Measurements from ENCODE around the gene LMO1. TPM values are rescaled to one million over a fixed set of nuclear protein-coding genes. Genes with fewer than 3 reads are reported as not detected.

The LMO1 gene
- total RNA-seq, 1 donor from 2014 or later, result 2.7 TPM

GRCh38 chr11:8219257-8220021 lies 44.2 kb downstream of the LMO1 start:
- TF ChIP-seq CTCF (conservative IDR thresholded peaks at IDR 0.05), result peak; percentile 74
- H3K9me3 Mint-ChIP-seq, result no peaks in the 10 kb centered on the region
- no peaks in the 10 kb centered on the region for H3K36me3 Mint-ChIP-seq
- H3K4me1 Mint-ChIP-seq (ENCODE audit: unreplicated experiment), result peaks cover 12% of the 10 kb centered on the region
- H3K27ac Mint-ChIP-seq, result no peak overlapping the region
- no peak overlapping the region for H3K4me3 Mint-ChIP-seq
- DNase-seq (ENCODE audit: extremely low spot score, unreplicated experiment), result no peak
- peaks cover 22% of the 10 kb centered on the region for H3K27me3 Mint-ChIP-seq

- no peaks in the 10 kb centered on the region for H3K36me3 Mint-ChIP-seq
- no peak overlapping the region for H3K4me3 Mint-ChIP-seq
- H3K9me3 Mint-ChIP-seq, result no peaks in the 10 kb centered on the region
- peaks cover 12% of the 10 kb centered on the region for H3K4me1 Mint-ChIP-seq (ENCODE audit: unreplicated experiment)
- TF ChIP-seq CTCF (conservative IDR thresholded peaks at IDR 0.05), result no peak
- DNase-seq (ENCODE audit: extremely low spot score, unreplicated experiment), result no peak
- H3K27ac Mint-ChIP-seq, result no peak overlapping the region
- peaks cover 24% of the 10 kb centered on the region for H3K27me3 Mint-ChIP-seq
Measured at GRCh38 chr11:8218840-8219239, 44.8 kb downstream of the LMO1 start.

- H3K4me3 Mint-ChIP-seq, result no peak overlapping the region
- H3K4me1 Mint-ChIP-seq (ENCODE audit: unreplicated experiment), result peaks cover 8% of the 10 kb centered on the region
- H3K36me3 Mint-ChIP-seq, result no peaks in the 10 kb centered on the region
- H3K9me3 Mint-ChIP-seq, result no peaks in the 10 kb centered on the region
- no peak for TF ChIP-seq CTCF (conservative IDR thresholded peaks at IDR 0.05)
- no peak for DNase-seq (ENCODE audit: extremely low spot score, unreplicated experiment)
- H3K27ac Mint-ChIP-seq, result no peak overlapping the region
- H3K27me3 Mint-ChIP-seq, result peaks cover 24% of the 10 kb centered on the region
Measured at GRCh38 chr11:8218409-8218808, 45.3 kb downstream of the LMO1 start.

GRCh38 chr11:8217926-8218325 lies 45.8 kb downstream of the LMO1 start:
- Mint-ChIP-seq H3K27ac (no peak overlapping the region), H3K9me3 (no peaks in the 10 kb centered on the region), H3K4me1 (ENCODE audit: unreplicated experiment) (peaks cover 5% of the 10 kb centered on the region), H3K36me3 (no peaks in the 10 kb centered on the region), H3K27me3 (peaks cover 24% of the 10 kb centered on the region), H3K4me3 (no peak overlapping the region)
- TF ChIP-seq CTCF (conservative IDR thresholded peaks at IDR 0.05), result no peak
- no peak for DNase-seq (ENCODE audit: extremely low spot score, unreplicated experiment)

- no peak for TF ChIP-seq CTCF (conservative IDR thresholded peaks at IDR 0.05)
- DNase-seq (ENCODE audit: extremely low spot score, unreplicated experiment), result no peak
- Mint-ChIP-seq H3K9me3 (no peaks in the 10 kb centered on the region), H3K36me3 (no peaks in the 10 kb centered on the region), H3K4me1 (ENCODE audit: unreplicated experiment) (no peaks in the 10 kb centered on the region), H3K27me3 (peaks cover 24% of the 10 kb centered on the region), H3K4me3 (no peak overlapping the region), H3K27ac (no peak overlapping the region)
Measured at GRCh38 chr11:8217136-8217535, 46.5 kb downstream of the LMO1 start.

All from type B pancreatic cell (in vitro differentiated cells).